Neural progenitor cell (in vitro differentiated cells): Measurements from ENCODE around the gene ENO2. TPM values are rescaled to one million over a fixed set of nuclear protein-coding genes. Genes with fewer than 3 reads are reported as not detected.
A peak's percentile ranks its signal among the peaks of the same experiment; 100 is the strongest.

Source experiments
- DNase-seq: peaks from one replicate; pipeline ENCODE4 v3.0.0-alpha.2; 2016; ENCODE audit warnings: low spot score
- H2AFZ ChIP-seq: fragments of 200-600 bp; sonication (generic); replicated peaks from 2 replicates; pipeline ENCODE4 v1.6.1; 2016; ENCODE audit warnings: antibody characterized with exemption
- H3F3A ChIP-seq: fragments of 200-600 bp; sonication (generic); 2 replicates; pipeline ENCODE4 v1.6.1; 2016; ENCODE audit warnings: antibody characterized with exemption, low read depth
- H3K27ac ChIP-seq: fragments of 200-600 bp; sonication (generic); 2 replicates; pipeline ENCODE4 v1.5.1; 2016; ENCODE audit warnings: mild to moderate bottlenecking
- H3K27me3 ChIP-seq: fragments of 200-600 bp; sonication (generic); 2 replicates; pipeline ENCODE4 v1.6.1; 2016; ENCODE audit warnings: mild to moderate bottlenecking, moderate library complexity
- H3K36me3 ChIP-seq: fragments of 200-600 bp; sonication (generic); 2 replicates; pipeline ENCODE4 v1.5.1; 2016
- H3K4me1 ChIP-seq: fragments of 200-600 bp; sonication (generic); 2 replicates; pipeline ENCODE4 v1.6.1; 2016; ENCODE audit warnings: mixed run types
- H3K4me2 ChIP-seq: fragments of 200-600 bp; sonication (generic); 2 replicates; pipeline ENCODE4 v1.6.1; 2016
- H3K4me3 ChIP-seq: fragments of 200-600 bp; sonication (generic); 2 replicates; pipeline ENCODE4 v1.5.1; 2016
- H3K79me2 ChIP-seq: fragments of 200-600 bp; sonication (generic); 2 replicates; pipeline ENCODE4 v1.6.1; 2016; ENCODE audit warnings: low read depth
- H3K9ac ChIP-seq: fragments of 200-600 bp; sonication (generic); 2 replicates; pipeline ENCODE4 v1.6.1; 2016
- H3K9me3 ChIP-seq: fragments of 200-600 bp; sonication (generic); 2 replicates; pipeline ENCODE4 v1.5.1; 2016; ENCODE audit warnings: low read depth
- H4K20me1 ChIP-seq: fragments of 200-600 bp; sonication (generic); 2 replicates; pipeline ENCODE4 v1.6.1; 2016; ENCODE audit warnings: low read depth
- H3K27ac Mint-ChIP-seq: 3 replicates; pipeline ENCODE4 v1.8.0; 2021; ENCODE audit warnings: mixed read lengths
- H3K27me3 Mint-ChIP-seq: 2 replicates; pipeline ENCODE4 v1.8.0; 2022; ENCODE audit warnings: low read depth, mild to moderate bottlenecking, inconsistent platforms, moderate library complexity, mixed read lengths; ENCODE audit not compliant: insufficient read depth
- H3K36me3 Mint-ChIP-seq: 3 replicates; pipeline ENCODE4 v1.8.0; 2021; ENCODE audit warnings: mixed read lengths
- H3K4me1 Mint-ChIP-seq: 3 replicates; pipeline ENCODE4 v1.8.0; 2021; ENCODE audit warnings: mixed read lengths
- H3K4me3 Mint-ChIP-seq: 3 replicates; pipeline ENCODE4 v1.8.0; 2021; ENCODE audit warnings: mild to moderate bottlenecking, moderate library complexity, mixed read lengths
- H3K9me3 Mint-ChIP-seq: 3 replicates; pipeline ENCODE4 v1.8.0; 2020; ENCODE audit warnings: mixed read lengths
- EZH2 ChIP-seq: fragments of 200-600 bp; sonication (generic); IDR thresholded peaks from 2 replicates; pipeline ENCODE4 v1.6.1; 2017; ENCODE audit warnings: antibody characterized with exemption, mild to moderate bottlenecking, moderate library complexity
- EZH2phosphoT487 ChIP-seq: fragments of 200-600 bp; sonication (generic); IDR thresholded peaks from 2 replicates; pipeline ENCODE4 v1.6.1; 2017; ENCODE audit warnings: antibody characterized with exemption
- total RNA-seq: library from RNA; depleted of rRNA; stranded (reverse); fragments of >200 nt; gene quantifications from 2 replicates; pipeline ENCODE4 v1.2.3, GENCODE V29; 2015; ENCODE audit warnings: low replicate concordance
- TF ChIP-seq, protein P1 (sequence below): fragments of 200-600 bp; sonication (generic); IDR thresholded peaks from 2 replicates; pipeline ENCODE4 v1.5.1; 2017; ENCODE audit warnings: antibody characterized with exemption, mild to moderate bottlenecking

Gene ENO2
- total RNA-seq, 1 donor from 2014 or later: 82.2 TPM

DNA sequence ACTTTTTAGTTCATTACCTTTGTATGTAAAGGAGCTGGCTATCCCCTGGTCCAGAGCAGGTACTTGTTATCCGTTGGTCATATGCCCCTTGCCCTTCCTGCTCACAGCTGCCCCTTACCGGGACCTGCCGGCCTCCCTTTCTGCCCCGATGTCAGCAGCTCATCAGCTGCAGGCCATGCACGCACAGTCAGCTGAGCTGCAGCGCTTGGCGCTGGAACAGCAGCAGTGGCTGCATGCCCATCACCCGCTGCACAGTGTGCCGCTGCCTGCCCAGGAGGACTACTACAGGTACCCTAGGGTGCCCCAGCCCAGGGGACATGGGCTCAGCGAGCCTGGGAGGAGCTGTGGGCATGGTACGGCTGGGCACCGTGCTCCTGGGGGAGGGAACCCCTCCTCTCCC is 26.9 kb downstream of the ENO2 start:
- no peak overlapping the region for H3K4me3 Mint-ChIP-seq
- peaks cover 78% of the 10 kb centered on the region for H3F3A ChIP-seq
- no peak overlapping the region for H3K9ac ChIP-seq
- H4K20me1 ChIP-seq: peaks cover 16% of the 10 kb centered on the region
- no peak for DNase-seq
- H3K27ac ChIP-seq: no peak overlapping the region
- TF ChIP-seq, protein P1, sequence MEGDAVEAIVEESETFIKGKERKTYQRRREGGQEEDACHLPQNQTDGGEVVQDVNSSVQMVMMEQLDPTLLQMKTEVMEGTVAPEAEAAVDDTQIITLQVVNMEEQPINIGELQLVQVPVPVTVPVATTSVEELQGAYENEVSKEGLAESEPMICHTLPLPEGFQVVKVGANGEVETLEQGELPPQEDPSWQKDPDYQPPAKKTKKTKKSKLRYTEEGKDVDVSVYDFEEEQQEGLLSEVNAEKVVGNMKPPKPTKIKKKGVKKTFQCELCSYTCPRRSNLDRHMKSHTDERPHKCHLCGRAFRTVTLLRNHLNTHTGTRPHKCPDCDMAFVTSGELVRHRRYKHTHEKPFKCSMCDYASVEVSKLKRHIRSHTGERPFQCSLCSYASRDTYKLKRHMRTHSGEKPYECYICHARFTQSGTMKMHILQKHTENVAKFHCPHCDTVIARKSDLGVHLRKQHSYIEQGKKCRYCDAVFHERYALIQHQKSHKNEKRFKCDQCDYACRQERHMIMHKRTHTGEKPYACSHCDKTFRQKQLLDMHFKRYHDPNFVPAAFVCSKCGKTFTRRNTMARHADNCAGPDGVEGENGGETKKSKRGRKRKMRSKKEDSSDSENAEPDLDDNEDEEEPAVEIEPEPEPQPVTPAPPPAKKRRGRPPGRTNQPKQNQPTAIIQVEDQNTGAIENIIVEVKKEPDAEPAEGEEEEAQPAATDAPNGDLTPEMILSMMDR: no peak
- no peak for TF ChIP-seq EZH2
- TF ChIP-seq EZH2phosphoT487: no peak
- no peak overlapping the region for H2AFZ ChIP-seq
- peaks cover 18% of the 10 kb centered on the region for H3K36me3 Mint-ChIP-seq
- H3K4me1 Mint-ChIP-seq: peaks cover 53% of the 10 kb centered on the region
- no peaks in the 10 kb centered on the region for H3K36me3 ChIP-seq
- H3K4me2 ChIP-seq: no peak overlapping the region
- H3K4me3 ChIP-seq: no peak overlapping the region
- H3K79me2 ChIP-seq: peaks cover 29% of the 10 kb centered on the region
- H3K27me3 Mint-ChIP-seq: peaks cover 37% of the 10 kb centered on the region
- peaks cover 25% of the 10 kb centered on the region for H3K4me1 ChIP-seq
- H3K9me3 ChIP-seq: no peaks in the 10 kb centered on the region
- no peaks in the 10 kb centered on the region for H3K9me3 Mint-ChIP-seq
- H3K27ac Mint-ChIP-seq: no peak overlapping the region
- H3K27me3 ChIP-seq: no peaks in the 10 kb centered on the region

DNA sequence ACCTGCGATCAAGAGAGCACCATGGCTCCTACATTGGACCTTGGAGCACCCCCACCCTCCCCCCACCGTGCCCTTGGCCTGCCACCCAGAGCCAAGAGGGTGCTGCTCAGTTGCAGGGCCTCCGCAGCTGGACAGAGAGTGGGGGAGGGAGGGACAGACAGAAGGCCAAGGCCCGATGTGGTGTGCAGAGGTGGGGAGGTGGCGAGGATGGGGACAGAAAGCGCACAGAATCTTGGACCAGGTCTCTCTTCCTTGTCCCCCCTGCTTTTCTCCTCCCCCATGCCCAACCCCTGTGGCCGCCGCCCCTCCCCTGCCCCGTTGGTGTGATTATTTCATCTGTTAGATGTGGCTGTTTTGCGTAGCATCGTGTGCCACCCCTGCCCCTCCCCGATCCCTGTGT is 27.4 kb downstream of the ENO2 start:
- Histone ChIP-seq H3K4me3 (no peak overlapping the region), H3K27ac (no peak overlapping the region), H2AFZ (no peak overlapping the region), H4K20me1 (peaks cover 13% of the 10 kb centered on the region), H3K4me1 (peaks cover 29% of the 10 kb centered on the region), H3K4me2 (no peak overlapping the region), H3K79me2 (peaks cover 29% of the 10 kb centered on the region), H3K27me3 (no peaks in the 10 kb centered on the region), H3F3A (peaks cover 78% of the 10 kb centered on the region), H3K9me3 (no peaks in the 10 kb centered on the region), H3K9ac (no peak overlapping the region), H3K36me3 (no peaks in the 10 kb centered on the region)
- H3K27me3 Mint-ChIP-seq: peaks cover 32% of the 10 kb centered on the region
- peaks cover 20% of the 10 kb centered on the region for H3K36me3 Mint-ChIP-seq
- no peak overlapping the region for H3K27ac Mint-ChIP-seq
- TF ChIP-seq EZH2 (no peak), EZH2phosphoT487 (no peak)
- TF ChIP-seq, protein P1: no peak
- no peaks in the 10 kb centered on the region for H3K9me3 Mint-ChIP-seq
- no peak for DNase-seq
- peaks cover 50% of the 10 kb centered on the region for H3K4me1 Mint-ChIP-seq
- H3K4me3 Mint-ChIP-seq: no peak overlapping the region

DNA sequence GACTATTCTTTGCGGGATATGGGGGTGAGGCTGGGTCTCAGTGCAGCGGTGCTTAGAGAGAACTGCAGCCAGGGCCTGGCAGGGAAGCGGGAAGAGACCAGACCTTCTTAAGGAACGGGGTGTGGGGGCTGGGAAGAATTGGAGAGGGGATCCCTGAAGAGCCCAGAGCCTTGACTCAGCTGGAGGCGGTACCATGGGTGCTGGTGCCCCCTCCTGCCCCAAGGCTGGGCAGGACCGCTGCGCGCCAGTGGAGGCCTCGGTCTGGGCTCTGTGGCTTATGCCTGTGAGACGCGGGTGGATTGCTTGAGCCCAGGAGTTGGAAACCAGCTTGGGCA is 27.9 kb downstream of the ENO2 start:
- H3K4me2 ChIP-seq: no peak overlapping the region
- Mint-ChIP-seq H3K9me3 (no peaks in the 10 kb centered on the region), H3K27ac (peak overlapping the region; percentile 44), H3K27me3 (peaks cover 32% of the 10 kb centered on the region), H3K36me3 (peaks cover 23% of the 10 kb centered on the region), H3K4me1 (peaks cover 51% of the 10 kb centered on the region), H3K4me3 (peak overlapping the region; percentile 55)
- H3K4me1 ChIP-seq: peaks cover 25% of the 10 kb centered on the region
- H3F3A ChIP-seq: peaks cover 78% of the 10 kb centered on the region
- no peaks in the 10 kb centered on the region for H3K27me3 ChIP-seq
- no peak for DNase-seq
- TF ChIP-seq EZH2: no peak
- no peak for TF ChIP-seq EZH2phosphoT487
- TF ChIP-seq, protein P1: no peak
- H3K79me2 ChIP-seq: peaks cover 29% of the 10 kb centered on the region
- no peaks in the 10 kb centered on the region for H3K36me3 ChIP-seq
- no peak overlapping the region for H3K27ac ChIP-seq
- H2AFZ ChIP-seq: no peak overlapping the region
- no peak overlapping the region for H3K4me3 ChIP-seq
- H3K9me3 ChIP-seq: no peaks in the 10 kb centered on the region
- H4K20me1 ChIP-seq: peaks cover 11% of the 10 kb centered on the region
- no peak overlapping the region for H3K9ac ChIP-seq

DNA sequence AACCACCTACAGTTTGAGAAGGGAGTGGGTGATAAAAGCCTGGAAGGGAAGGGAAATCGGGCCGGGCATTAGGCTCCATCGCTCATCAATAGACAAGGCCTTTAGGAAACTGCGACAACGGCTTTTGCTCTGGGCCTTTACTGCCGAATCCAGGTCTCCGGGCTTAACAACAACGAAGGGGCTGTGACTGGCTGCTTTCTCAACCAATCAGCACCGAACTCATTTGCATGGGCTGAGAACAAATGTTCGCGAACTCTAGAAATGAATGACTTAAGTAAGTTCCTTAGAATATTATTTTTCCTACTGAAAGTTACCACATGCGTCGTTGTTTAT is 29.0 kb downstream of the ENO2 start:
- TF ChIP-seq, protein P1: no peak
- TF ChIP-seq EZH2: no peak
- no peak for TF ChIP-seq EZH2phosphoT487
- peaks cover 27% of the 10 kb centered on the region for H3K79me2 ChIP-seq
- H3K4me1 ChIP-seq: peaks cover 21% of the 10 kb centered on the region
- peak overlapping the region; percentile 100 for H3K27ac ChIP-seq
- peak overlapping the region; percentile 96 for H3K4me3 Mint-ChIP-seq
- H3K36me3 ChIP-seq: no peaks in the 10 kb centered on the region
- peaks cover 47% of the 10 kb centered on the region for H3K4me1 Mint-ChIP-seq
- no peak overlapping the region for H2AFZ ChIP-seq
- peaks cover 28% of the 10 kb centered on the region for H3K27me3 Mint-ChIP-seq
- H3K4me3 ChIP-seq: peak overlapping the region; percentile 56
- peak overlapping the region; percentile 99 for H3K27ac Mint-ChIP-seq
- peaks cover 11% of the 10 kb centered on the region for H4K20me1 ChIP-seq
- no peaks in the 10 kb centered on the region for H3K27me3 ChIP-seq
- peak overlapping the region; percentile 64 for H3K9ac ChIP-seq
- no peaks in the 10 kb centered on the region for H3K9me3 Mint-ChIP-seq
- peaks cover 70% of the 10 kb centered on the region for H3F3A ChIP-seq
- H3K4me2 ChIP-seq: peak overlapping the region; percentile 77
- H3K9me3 ChIP-seq: no peaks in the 10 kb centered on the region
- H3K36me3 Mint-ChIP-seq: peaks cover 23% of the 10 kb centered on the region
- DNase-seq: peak; percentile 95
